GM15510 (cell line): ENCODE measurements around the gene TSHR.

Experiments
- POLR2A ChIP-seq: IDR thresholded peaks from 3 replicates; pipeline ENCODE4 v1.6.1; 2011; ENCODE audit warnings: borderline replicate concordance; ENCODE audit not compliant: insufficient read length; ENCODE audit errors: extremely low read depth

The TSHR gene

GRCh38 chr14:80942191-80942600 lies 13.2 kb upstream of the TSHR start:
- no peak for TF ChIP-seq POLR2A

GRCh38 chr14:80944861-80945617 lies 10.4 kb upstream of the TSHR start:
- TF ChIP-seq POLR2A = no peak

- TF ChIP-seq POLR2A = no peak
These were observed 9.2 kb upstream of the TSHR start for GRCh38 chr14:80946187-80946586.

- no peak for TF ChIP-seq POLR2A
These were observed 8.6 kb upstream of the TSHR start for GRCh38 chr14:80946797-80947196.

- TF ChIP-seq POLR2A = no peak
These were observed 7.1 kb upstream of the TSHR start for GRCh38 chr14:80948291-80948690.

GRCh38 chr14:80951491-80951890 lies 3.9 kb upstream of the TSHR start:
- TF ChIP-seq POLR2A = no peak

- TF ChIP-seq POLR2A = no peak
These were observed 628 bp upstream of the TSHR start for GRCh38 chr14:80954687-80955299.

- no peak for TF ChIP-seq POLR2A
These were observed 681 bp downstream of the TSHR start for GRCh38 chr14:80956102-80956501.

- TF ChIP-seq POLR2A = no peak
These were observed 1.5 kb downstream of the TSHR start for GRCh38 chr14:80956922-80957321.

- TF ChIP-seq POLR2A = no peak
These were observed 2.2 kb downstream of the TSHR start for GRCh38 chr14:80957613-80958012.

- no peak for TF ChIP-seq POLR2A
These were observed 2.8 kb downstream of the TSHR start for GRCh38 chr14:80958226-80958625.

GRCh38 chr14:80958939-80959338 lies 3.5 kb downstream of the TSHR start:
- no peak for TF ChIP-seq POLR2A

GRCh38 chr14:80959496-80959895 lies 4.1 kb downstream of the TSHR start:
- TF ChIP-seq POLR2A = no peak

GRCh38 chr14:80965037-80965436 lies 9.6 kb downstream of the TSHR start:
- TF ChIP-seq POLR2A = no peak

- TF ChIP-seq POLR2A = no peak
These were observed 18.7 kb downstream of the TSHR start for GRCh38 chr14:80973931-80974641.

GRCh38 chr14:80974679-80975078 lies 19.3 kb downstream of the TSHR start:
- TF ChIP-seq POLR2A = no peak

GRCh38 chr14:80977221-80977620 lies 21.8 kb downstream of the TSHR start:
- TF ChIP-seq POLR2A = no peak

- TF ChIP-seq POLR2A = no peak
These were observed 23.0 kb downstream of the TSHR start for GRCh38 chr14:80978403-80978802.
